Activated CD4-positive, alpha-beta T cell treated with anti-CD3 and anti-CD28 coated beads, Interleukin-2, amount 50 U/mL, for 4 hours (primary cell): Measurements from ENCODE around the gene PPM1N.
A peak's percentile ranks its signal among the peaks of the same experiment; 100 is the strongest.

Source experiments
- DNase-seq, 2 experiments: peaks; one replicate each; pipeline ENCODE4 v3.0.0-alpha.2; 2020

PPM1N gene

GRCh38 chr19:45471111-45471930 is 26.9 kb upstream of the PPM1N start:
- DNase-seq: no peak

GRCh38 chr19:45471931-45472562 is 26.2 kb upstream of the PPM1N start:
- DNase-seq: no peak

DNA sequence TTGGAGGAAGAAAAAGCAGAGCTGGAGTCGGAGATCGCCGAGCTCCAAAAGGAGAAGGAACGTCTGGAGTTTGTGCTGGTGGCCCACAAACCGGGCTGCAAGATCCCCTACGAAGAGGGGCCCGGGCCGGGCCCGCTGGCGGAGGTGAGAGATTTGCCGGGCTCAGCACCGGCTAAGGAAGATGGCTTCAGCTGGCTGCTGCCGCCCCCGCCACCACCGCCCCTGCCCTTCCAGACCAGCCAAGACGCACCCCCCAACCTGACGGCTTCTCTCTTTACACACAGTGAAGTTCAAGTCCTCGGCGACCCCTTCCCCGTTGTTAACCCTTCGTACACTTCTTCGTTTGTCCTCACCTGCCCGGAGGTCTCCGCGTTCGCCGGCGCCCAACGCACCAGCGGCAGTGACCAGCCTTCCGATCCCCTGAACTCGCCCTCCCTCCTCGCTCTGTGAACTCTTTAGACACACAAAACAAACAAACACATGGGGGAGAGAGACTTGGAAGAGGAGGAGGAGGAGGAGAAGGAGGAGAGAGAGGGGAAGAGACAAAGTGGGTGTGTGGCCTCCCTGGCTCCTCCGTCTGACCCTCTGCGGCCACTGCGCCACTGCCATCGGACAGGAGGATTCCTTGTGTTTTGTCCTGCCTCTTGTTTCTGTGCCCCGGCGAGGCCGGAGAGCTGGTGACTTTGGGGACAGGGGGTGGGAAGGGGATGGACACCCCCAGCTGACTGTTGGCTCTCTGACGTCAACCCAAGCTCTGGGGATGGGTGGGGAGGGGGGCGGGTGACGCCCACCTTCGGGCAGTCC is 25.5 kb upstream of the PPM1N start:
- no peak for DNase-seq

GRCh38 chr19:45473367-45473681 is 24.9 kb upstream of the PPM1N start:
- DNase-seq: no peak

GRCh38 chr19:45473682-45474605 is 24.3 kb upstream of the PPM1N start:
- DNase-seq: no peak

DNA sequence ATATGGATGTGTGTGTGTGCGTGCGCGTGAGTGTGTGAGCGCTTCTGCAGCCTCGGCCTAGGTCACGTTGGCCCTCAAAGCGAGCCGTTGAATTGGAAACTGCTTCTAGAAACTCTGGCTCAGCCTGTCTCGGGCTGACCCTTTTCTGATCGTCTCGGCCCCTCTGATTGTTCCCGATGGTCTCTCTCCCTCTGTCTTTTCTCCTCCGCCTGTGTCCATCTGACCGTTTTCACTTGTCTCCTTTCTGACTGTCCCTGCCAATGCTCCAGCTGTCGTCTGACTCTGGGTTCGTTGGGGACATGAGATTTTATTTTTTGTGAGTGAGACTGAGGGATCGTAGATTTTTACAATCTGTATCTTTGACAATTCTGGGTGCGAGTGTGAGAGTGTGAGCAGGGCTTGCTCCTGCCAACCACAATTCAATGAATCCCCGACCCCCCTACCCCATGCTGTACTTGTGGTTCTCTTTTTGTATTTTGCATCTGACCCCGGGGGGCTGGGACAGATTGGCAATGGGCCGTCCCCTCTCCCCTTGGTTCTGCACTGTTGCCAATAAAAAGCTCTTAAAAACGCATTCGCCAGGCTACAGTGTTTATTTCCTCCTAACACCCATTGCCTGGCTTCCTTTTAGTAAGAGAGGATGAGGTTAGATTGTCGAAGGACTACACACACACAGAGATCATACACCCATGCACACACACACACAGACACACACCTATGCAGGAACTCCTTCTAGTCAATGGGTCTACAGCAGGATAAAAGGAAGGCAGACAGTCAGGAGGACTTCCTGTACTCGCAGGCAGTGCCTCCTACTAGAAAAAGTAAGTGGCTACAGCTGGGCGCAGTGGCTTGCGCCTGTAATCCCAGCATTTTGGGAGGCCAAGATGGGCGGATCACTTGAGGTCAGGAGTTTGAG is 23.4 kb upstream of the PPM1N start:
- DNase-seq: no peak

DNA sequence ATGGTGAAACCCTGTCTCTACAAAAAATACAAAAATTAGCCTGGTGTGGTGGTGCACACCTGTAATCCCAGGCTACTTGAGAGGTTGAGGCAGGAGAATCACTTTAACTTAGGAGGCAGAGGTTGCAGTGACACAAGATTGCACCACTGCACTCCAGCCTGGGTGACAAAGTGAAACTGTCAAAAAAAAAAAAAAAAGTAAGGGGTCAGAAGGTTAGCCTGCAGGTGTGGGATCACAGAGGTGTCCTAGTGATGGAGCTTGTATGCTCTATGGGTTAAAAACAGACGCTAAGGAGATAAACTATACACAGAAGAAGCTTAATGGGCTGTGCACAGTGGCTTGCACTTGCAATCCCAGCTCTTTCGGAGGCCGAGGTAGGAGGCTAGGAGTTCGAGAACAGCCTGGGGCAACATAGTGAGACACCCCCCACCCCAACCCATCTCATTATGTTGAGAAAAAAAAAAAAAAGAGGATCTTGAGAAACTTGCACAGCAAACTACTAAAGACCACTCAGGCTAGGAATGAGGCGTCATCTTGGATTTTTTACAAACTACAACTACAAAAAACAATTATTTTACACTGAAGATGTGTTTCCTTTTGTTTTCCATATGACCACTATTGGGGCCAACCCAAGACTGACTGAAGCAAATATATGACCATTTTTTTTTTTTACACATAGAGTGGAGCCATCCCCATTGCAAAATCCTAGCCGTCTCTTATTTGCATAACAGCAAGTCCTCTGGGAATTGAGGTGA is 22.5 kb upstream of the PPM1N start:
- no peak for DNase-seq

- no peak for DNase-seq
Measured at GRCh38 chr19:45476304-45476703, 21.9 kb upstream of the PPM1N start.

- DNase-seq: no peak
Measured at GRCh38 chr19:45477186-45477585, 21.1 kb upstream of the PPM1N start.

DNA sequence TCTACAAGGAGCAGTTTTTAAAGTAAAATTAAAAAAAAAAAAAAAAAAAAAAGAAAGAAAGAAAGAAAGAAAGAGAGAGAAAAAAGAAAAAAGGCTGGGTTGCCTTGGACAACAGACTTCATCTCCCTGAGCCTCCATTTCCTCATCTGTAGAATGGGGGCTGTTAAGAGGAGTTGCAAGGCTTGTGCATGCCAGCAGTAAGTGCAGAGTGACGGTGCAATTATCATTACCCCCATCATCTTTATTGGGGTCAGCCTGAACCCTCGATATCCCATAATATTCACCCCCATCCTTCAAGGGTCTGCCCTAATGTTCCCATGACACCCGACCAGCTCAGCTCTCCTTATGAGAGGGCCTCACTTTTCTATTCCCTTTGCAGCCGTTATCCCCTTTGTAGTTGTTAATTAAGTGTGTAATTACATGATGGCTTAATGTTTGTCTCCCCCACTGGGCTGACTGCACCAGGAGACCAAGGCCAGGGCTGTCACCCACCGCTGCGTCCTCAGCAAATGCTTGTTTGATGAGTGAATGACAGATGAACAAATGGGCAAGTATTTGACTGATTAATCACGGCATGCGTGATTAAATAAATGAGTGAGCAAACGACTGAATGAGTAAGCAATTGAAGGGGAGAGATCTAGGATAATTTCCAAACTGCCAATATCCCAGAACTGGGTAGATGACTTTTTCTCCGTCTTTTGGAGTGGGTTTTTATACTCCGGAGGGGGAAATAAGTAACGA is 20.4 kb upstream of the PPM1N start:
- DNase-seq: no peak

GRCh38 chr19:45478454-45479238 is 19.6 kb upstream of the PPM1N start:
- peak; percentile 91 to 92 for DNase-seq

- DNase-seq: no peak
Measured at GRCh38 chr19:45483033-45483432, 15.2 kb upstream of the PPM1N start.

- no peak for DNase-seq
Measured at GRCh38 chr19:45484273-45484945, 13.8 kb upstream of the PPM1N start.

- DNase-seq: peak; percentile 97 to 98
Measured at GRCh38 chr19:45485305-45486077, 12.8 kb upstream of the PPM1N start.

GRCh38 chr19:45488708-45489107 is 9.5 kb upstream of the PPM1N start:
- no peak for DNase-seq

GRCh38 chr19:45489216-45489855 is 8.9 kb upstream of the PPM1N start:
- DNase-seq: no peak

DNA sequence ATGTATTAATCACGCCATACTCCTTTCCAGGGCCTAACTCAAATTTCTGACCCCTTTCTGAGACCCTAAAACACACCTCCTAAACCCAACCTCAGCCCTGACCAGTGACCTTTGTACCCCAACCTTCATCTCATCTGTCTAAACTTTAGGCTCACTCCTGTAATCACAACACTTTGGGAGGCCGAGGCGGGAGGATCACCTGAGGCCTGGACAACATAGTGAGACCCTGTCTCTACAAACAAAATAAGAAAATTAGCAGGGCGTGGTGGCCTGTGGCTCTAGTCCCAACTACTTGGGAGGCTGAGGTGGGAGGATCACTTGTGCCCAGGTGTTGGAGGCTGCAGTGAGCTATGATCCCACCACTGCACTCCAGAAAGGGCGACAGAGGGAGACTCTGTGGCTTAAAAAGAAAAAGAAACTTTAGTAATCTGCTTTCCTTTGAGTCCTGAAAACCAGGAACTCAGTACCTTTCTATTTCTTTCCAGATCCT is 6.1 kb upstream of the PPM1N start:
- DNase-seq: no peak
